Cardiac muscle cell (in vitro differentiated cells and primary cell): ENCODE results near the gene IL1RN. TPM values are rescaled to one million over a fixed set of nuclear protein-coding genes. Genes with fewer than 3 reads are reported as not detected.

Experiments
- DNase-seq, 2 donors: peaks; one replicate each; pipeline versions ENCODE4 v3.0.0 to v3.0.0-alpha.2; 2010 to 2017; ENCODE audit warnings: low read depth in 1 of 2, low spot score in 1 of 2
- H3K27ac ChIP-seq: fragments of 200-600 bp; sonication (generic); 2 replicates; pipeline ENCODE4 v1.5.1; 2016
- H3K27me3 ChIP-seq: fragments of 200-600 bp; sonication (generic); 2 replicates; pipeline ENCODE4 v1.6.0; 2016; ENCODE audit warnings: control low read depth
- H3K36me3 ChIP-seq: fragments of 200-600 bp; sonication (generic); 2 replicates; pipeline ENCODE4 v1.5.1; 2016; ENCODE audit warnings: control low read depth
- H3K4me1 ChIP-seq: fragments of 200-600 bp; sonication (generic); 2 replicates; pipeline ENCODE4 v1.8.1; 2017; ENCODE audit warnings: low read depth, mild to moderate bottlenecking, mixed run types
- H3K4me3 ChIP-seq: fragments of 200-600 bp; sonication (generic); 2 replicates; pipeline ENCODE4 v1.5.1; 2016; ENCODE audit warnings: mild to moderate bottlenecking
- H3K9me3 ChIP-seq: fragments of 200-600 bp; sonication (generic); 2 replicates; pipeline ENCODE4 v1.5.1; 2017; ENCODE audit warnings: low read depth, mild to moderate bottlenecking, control low read depth
- polyA plus RNA-seq: library from polyadenylated mRNA; unstranded; fragments of >200 nt; fragmentation: Nextera tagmentation; extraction: Ambion mirVana; gene quantifications from 2 replicates; pipeline ENCODE4 v1.2.1, GENCODE V29; 2016
- total RNA-seq: library from RNA; depleted of rRNA; stranded (reverse); fragments of >200 nt; gene quantifications from 2 replicates; pipeline ENCODE4 v1.2.3, GENCODE V29; 2016
- TF ChIP-seq, protein P1 (sequence below): IDR thresholded peaks from 2 replicates; pipeline ENCODE4 v1.5.1; 2012; ENCODE audit warnings: low read depth, mild to moderate bottlenecking, low read length

Gene IL1RN
- total and polyA plus RNA-seq, 2 experiments from 2014 or later = not detected

DNA sequence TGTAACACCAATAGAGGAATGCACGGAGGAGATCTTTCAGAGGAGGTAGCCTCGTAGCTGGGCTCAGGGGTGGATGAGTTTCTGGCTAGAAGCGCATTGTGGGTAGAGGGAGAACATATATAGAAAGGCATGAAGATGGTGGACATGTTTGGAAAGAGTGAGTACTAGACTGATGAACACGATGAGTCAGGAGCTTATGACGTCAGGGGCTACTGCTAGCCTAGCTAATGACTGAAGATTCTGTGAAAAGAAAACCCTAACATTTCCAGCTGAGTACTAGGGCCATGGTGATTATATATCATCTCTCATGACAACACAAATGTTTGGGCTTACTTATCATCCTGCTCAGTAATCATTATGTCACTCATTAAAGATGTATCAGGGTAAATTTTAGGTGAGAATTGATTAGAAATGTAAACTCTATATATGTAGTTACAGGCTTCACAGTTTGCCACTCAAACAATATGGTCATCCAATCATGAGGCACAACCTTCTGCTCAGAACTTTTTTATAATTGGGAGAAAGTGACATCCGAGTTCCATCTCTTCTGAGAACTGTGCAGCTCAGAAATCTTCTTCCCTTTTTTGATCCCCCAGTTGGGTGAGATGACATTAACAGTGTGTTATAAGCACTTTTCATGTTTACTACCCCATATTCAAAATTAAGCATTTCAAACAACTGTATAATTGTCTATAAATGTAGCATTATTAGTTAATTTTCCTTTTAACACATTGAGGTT lies 22.2 kb upstream of the IL1RN start:
- no peaks in the 10 kb centered on the region for H3K27me3 ChIP-seq
- no peak overlapping the region for H3K4me3 ChIP-seq
- H3K9me3 ChIP-seq = no peaks in the 10 kb centered on the region
- DNase-seq = peak in 1 of 2 donors; percentile 55
- TF ChIP-seq, protein P1, sequence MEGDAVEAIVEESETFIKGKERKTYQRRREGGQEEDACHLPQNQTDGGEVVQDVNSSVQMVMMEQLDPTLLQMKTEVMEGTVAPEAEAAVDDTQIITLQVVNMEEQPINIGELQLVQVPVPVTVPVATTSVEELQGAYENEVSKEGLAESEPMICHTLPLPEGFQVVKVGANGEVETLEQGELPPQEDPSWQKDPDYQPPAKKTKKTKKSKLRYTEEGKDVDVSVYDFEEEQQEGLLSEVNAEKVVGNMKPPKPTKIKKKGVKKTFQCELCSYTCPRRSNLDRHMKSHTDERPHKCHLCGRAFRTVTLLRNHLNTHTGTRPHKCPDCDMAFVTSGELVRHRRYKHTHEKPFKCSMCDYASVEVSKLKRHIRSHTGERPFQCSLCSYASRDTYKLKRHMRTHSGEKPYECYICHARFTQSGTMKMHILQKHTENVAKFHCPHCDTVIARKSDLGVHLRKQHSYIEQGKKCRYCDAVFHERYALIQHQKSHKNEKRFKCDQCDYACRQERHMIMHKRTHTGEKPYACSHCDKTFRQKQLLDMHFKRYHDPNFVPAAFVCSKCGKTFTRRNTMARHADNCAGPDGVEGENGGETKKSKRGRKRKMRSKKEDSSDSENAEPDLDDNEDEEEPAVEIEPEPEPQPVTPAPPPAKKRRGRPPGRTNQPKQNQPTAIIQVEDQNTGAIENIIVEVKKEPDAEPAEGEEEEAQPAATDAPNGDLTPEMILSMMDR = no peak
- no peaks in the 10 kb centered on the region for H3K36me3 ChIP-seq
- H3K27ac ChIP-seq = no peak overlapping the region
- no peaks in the 10 kb centered on the region for H3K4me1 ChIP-seq

GRCh38 chr2:113111121-113111520 lies 16.3 kb upstream of the IL1RN start:
- Histone ChIP-seq H3K36me3 (no peaks in the 10 kb centered on the region), H3K9me3 (no peaks in the 10 kb centered on the region), H3K27me3 (no peaks in the 10 kb centered on the region), H3K27ac (no peak overlapping the region), H3K4me1 (no peaks in the 10 kb centered on the region), H3K4me3 (no peak overlapping the region)
- TF ChIP-seq, protein P1 = no peak
- DNase-seq = no peak

- TF ChIP-seq, protein P1 = no peak
- Histone ChIP-seq H3K27ac (no peak overlapping the region), H3K4me1 (no peaks in the 10 kb centered on the region), H3K9me3 (no peaks in the 10 kb centered on the region), H3K36me3 (no peaks in the 10 kb centered on the region), H3K27me3 (no peaks in the 10 kb centered on the region), H3K4me3 (no peak overlapping the region)
- no peak for DNase-seq
These were observed 15.5 kb upstream of the IL1RN start for GRCh38 chr2:113111823-113112287.

- Histone ChIP-seq H3K4me1 (no peaks in the 10 kb centered on the region), H3K27me3 (no peaks in the 10 kb centered on the region), H3K36me3 (no peaks in the 10 kb centered on the region), H3K9me3 (no peaks in the 10 kb centered on the region), H3K27ac (no peak overlapping the region), H3K4me3 (no peak overlapping the region)
- TF ChIP-seq, protein P1 = no peak
- DNase-seq = no peak
These were observed 15.0 kb upstream of the IL1RN start for GRCh38 chr2:113112441-113112840.

DNA sequence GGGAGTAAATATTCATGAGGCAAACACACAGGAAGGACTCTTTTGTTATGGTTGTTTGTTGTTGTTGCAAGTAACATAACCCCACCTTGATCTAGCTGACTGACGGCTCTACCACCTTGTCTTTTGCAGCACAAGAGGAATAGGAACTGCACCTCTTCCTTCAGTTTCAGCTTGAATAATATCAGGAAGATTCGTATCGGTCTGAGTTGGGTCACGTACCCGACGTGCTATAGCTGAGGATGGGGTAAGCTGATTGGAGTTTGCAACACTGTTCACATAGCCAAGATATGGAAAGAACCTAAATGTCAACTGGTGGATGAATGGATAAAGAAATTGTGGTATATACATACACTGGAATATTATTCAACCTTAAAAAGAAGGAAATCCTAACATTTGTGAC lies 14.5 kb upstream of the IL1RN start:
- Histone ChIP-seq H3K4me1 (no peaks in the 10 kb centered on the region), H3K27me3 (no peaks in the 10 kb centered on the region), H3K9me3 (no peaks in the 10 kb centered on the region), H3K36me3 (no peaks in the 10 kb centered on the region), H3K4me3 (no peak overlapping the region), H3K27ac (no peak overlapping the region)
- DNase-seq = no peak
- TF ChIP-seq, protein P1 = no peak
